HG02642 (cell line): ENCODE data around the gene METRN.
A peak's percentile ranks its signal among the peaks of the same experiment; 100 is the strongest.

Source experiments
- ATAC-seq: cut with Tn5 transposase; IDR thresholded peaks from one replicate; pipeline ENCODE4 v1.9.1; 2021; ENCODE audit warnings: mild to moderate bottlenecking; ENCODE audit not compliant: unreplicated experiment, poor library complexity

Gene METRN

DNA sequence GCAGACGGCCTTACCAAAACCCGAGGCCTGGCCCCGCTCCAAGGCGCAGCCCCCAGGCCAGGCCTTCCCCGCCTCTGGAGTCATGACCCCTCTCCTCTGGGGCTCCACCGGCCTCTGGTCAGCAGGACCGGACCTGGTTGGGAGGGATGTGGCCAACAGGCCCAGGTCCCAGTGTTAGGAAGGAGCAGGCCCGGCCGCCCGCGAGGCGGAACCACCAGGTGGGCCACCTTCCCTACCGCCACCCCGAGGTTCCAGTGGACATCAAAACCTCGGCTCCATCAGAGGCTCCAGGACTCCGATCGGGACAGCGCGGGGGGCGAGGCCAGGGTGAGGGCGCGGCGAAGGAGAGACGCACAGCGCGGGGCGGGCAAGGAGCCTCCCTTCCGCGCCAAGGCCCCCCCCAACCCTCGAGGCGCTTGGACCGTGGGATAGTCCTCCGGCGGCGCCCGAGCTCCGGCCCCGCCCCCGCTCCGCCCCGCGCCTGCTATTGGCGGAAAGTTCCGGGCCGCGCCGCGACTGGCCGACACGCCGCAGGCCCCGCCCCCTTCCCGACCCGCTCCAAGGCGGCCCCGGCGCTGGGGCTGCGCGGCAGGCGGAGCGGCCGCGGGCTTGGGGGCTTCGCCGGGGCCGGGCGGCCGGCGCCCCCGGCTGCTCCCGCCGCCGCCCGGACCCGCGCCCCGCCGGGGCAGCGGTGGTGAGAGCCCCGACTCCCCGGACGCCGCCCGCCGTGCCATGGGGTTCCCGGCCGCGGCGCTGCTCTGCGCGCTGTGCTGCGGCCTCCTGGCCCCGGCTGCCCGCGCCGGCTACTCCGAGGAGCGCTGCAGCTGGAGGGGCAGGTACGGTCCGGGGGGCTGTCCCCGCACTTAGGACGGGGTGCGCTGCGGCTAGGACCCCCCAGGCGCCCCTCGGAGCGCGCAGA lies at the start of gene METRN:
METRN (plus strand) TSS at position 561 of the 919 bp plus-strand sequence; CDS start at position 733, 172 bp downstream.
- peak; percentile 69 for ATAC-seq

DNA sequence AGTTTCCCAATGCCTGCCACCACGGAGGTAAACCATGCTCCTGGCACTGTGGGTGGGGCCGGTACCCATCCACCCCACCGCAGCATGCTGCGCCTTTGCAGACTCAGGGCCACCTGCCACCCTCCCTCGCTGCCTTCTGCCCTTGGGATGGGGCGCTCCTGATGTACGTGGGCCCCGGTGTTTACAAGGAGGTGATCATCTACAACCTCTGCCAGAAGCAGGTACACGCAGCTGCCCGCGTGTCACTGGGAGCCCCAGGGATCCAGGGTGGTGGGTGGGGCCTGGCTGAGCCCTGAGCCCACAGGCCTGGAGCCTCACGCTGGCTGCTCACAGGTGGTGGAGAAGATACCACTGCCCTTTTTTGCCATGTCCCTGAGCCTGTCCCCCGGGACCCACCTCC lies 48.3 kb upstream of the METRN start:
- no peak for ATAC-seq

DNA sequence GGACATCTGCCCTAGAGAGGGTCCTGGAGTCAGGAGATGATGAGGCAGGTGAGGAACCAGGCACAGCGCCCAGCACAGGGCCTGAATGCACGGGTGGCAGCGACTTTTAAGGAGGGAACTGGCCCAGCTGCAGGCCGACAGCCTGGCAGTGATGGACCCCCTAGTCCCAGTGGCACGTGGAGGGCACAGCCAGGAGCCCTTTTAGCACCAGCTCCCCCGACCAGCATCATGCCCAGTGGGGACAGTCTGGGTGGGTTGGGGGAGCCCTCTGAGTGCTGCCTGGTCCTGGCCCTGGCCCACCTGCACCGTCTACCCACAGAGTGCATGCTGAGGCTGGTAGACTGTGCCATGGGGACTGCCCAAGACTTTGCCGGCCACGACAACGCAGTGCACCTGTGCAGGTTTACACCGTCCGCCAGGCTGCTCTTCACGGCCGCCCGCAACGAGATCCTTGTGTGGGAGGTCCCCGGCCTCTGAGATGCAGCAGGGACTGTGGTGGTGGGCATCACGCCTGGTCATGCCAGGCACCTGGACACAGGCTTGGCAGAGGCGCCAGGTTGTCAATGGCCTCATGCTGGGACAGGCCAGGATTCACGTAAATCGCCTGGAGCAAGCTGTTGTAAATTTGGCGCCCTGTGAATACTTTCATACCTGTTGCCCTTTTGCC lies 47.7 kb upstream of the METRN start:
- ATAC-seq, result no peak

DNA sequence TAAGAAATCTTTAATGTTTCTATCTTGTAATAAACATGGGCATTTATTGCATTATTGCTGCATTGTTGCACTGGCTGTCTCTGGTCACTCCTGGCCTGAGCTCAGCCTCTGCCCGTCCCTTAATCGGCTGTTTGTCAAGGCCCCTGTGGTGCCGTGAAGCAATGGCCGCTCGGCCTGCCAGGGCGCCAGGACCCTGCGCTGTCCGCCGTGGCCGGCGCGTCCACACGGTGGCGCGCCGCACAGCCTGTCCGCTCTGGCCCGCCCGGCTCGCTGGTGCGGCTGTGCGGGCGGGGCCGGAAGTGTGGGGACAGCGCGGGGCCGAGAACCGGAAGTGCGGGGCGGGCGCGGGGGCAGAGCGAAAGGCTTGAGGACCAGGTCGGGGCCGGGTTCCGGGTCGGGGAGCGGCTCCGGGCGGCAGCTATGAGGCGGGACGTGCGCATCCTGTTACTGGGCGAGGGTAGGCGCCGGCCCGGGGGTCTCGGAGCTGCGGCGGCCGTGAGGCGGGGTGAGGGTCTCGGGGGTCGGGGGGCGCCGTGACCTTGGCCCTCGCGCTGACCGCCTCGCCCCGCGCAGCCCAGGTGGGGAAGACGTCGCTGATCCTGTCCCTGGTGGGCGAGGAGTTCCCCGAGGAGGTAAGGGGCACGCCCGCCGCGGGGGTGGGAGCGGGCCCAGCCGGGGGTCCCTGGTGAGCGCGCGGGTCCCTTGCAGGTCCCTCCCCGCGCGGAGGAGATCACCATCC lies 47.0 kb upstream of the METRN start, which contains the start of gene RHOT2:
RHOT2 (plus strand) TSS at position 353 of the 739 bp plus-strand sequence; CDS start at position 421, 68 bp downstream.
- peak; percentile 81 for ATAC-seq

DNA sequence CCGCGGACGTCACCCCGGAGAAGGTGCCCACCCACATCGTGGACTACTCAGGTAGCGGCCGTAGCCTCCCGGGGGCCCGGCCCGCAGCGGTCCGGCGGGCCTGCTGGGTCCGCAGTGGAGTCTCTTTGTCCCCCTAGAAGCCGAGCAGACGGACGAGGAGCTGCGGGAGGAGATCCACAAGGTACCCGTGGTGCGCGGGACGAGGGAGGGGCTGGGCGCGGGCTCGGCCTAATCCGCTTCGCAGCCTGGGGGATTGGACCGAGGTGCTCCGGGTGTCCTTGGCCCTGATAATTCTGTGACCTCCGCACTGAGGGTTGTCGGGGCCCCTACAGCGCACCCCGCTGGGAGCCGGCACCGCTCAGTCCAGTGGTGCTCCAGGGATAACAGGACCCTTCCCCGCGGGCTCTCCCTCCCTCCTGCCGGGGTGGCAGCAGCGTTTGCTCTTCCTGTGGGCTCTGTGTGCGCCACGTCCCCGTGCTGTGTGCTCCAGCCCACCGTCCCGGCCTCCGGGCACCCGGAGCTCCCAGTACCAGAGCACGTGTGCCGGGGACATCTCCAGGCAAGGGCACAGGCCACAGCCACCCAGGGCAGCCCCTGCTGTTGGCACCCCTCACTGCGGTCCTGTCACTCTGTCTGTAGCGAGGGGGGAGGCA lies 46.3 kb upstream of the METRN start:
- ATAC-seq, result peak; percentile 8

DNA sequence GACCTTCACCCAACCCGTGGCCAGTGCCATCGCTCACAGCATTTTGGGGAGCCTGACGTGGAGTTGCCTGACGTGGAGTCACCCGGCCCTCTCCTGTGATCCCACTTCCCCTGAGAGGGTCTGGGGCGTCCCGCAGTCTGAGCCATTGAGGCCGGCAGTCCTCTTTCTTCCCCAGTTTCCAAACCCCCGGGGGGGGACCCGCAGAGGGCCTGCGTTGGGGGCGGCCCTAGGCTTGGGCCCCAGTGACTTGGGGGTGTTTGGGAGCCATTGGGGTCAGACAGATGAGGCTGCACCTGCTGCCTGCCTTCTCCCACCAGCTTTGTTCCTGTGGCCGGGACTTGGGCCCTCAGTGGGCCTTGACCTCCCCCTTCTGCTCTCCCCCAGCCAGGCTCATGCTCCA lies 45.3 kb upstream of the METRN start:
- ATAC-seq, result no peak

DNA sequence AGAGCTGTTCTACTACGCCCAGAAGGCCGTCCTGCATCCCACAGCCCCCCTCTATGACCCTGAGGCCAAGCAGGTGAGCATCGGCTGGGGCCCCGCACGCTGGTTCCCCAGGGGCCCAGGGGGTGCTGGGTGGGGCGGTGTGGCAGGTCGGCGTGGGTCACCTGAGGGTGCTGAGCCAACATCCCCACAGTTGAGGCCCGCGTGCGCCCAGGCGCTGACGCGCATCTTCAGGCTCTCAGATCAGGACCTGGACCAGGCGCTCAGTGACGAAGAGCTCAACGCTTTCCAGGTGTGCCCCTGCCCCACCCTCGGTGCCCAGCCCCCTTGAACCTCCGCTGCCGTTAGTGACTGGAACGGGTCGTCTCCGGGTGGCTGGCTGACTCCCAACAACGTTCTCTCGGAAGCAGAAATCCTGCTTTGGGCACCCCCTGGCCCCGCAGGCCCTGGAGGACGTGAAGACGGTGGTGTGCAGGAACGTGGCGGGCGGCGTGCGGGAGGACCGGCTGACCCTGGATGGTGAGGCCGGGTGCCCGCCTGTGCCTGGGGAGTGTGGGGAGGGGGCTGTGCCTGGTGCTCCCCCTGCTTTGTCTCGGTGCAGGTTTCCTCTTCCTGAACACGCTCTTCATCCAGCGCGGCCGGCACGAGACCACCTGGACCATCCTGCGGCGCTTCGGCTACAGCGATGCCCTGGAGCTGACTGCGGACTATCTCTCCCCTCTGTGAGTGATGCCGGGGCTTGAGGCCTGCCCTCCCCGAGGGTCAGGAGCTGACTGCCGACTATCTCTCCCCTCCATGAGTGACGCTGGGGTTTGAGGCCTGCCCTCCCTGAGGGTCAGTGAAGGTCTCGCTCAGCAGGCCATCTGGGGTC lies 44.2 kb upstream of the METRN start:
- no peak for ATAC-seq

DNA sequence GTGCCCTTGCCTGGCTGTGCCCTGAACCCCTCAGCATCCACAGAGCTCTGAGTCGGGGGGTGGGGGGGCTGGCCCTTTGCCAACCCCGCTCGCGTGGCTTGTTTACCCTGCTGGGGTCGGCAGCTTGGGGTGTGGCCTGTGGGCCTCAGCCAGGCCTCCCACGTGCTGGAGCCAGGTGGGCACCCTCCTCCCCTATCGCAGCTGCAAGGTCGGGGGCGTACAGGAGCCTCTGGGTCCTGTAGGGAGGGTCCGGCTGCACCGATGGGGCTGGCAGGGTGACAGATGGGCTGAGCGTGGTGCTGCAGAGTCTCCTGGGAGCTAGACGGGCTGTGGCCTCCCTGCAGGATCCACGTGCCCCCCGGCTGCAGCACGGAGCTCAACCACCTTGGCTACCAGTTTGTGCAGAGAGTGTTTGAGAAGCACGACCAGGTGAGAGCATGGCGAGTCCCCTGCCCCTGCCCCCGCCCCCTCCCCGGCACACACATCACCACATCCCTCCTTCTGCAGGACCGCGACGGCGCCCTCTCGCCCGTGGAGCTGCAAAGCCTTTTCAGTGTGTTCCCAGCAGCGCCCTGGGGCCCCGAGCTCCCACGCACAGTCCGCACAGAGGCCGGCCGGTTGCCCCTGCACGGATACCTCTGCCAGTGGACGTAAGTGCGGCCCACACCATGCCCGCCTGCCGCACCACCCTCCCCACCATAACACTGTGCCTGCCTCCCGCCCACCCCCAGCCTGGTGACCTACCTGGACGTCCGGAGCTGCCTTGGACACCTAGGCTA lies 43.4 kb upstream of the METRN start:
- no peak for ATAC-seq

DNA sequence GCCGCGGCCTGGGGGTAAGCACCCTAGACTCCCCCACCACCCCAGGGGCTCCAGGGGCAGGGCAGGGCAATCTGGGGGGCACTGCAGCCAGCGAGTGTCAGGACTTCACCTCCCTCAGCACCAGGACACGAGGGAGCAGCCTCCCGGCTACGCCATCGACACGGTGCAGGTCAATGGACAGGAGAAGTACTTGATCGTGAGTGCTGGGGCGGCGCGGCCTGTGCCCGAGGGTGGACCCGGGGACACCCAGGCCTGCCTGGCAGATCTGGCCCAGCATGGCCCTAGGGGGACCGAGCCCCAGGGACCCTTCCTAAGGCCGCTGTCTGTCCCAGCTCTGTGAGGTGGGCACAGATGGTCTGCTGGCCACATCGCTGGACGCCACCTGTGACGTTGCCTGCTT lies 42.5 kb upstream of the METRN start:
- no peak for ATAC-seq

DNA sequence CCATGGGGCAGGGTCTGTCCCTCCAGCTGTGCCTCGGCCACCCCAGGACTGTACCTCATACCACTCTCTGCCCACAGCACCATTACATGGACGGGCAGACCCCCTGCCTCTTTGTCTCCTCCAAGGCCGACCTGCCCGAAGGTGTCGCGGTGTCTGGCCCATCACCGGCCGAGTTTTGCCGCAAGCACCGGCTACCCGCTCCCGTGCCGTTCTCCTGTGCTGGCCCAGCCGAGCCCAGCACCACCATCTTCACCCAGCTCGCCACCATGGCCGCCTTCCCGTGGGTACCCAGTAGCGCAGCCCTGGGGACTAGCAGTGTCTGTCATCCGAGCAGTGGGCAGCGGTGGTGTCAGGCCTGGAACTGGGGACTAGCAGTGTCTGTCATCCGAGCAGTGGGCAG lies 42.1 kb upstream of the METRN start:
- no peak for ATAC-seq

DNA sequence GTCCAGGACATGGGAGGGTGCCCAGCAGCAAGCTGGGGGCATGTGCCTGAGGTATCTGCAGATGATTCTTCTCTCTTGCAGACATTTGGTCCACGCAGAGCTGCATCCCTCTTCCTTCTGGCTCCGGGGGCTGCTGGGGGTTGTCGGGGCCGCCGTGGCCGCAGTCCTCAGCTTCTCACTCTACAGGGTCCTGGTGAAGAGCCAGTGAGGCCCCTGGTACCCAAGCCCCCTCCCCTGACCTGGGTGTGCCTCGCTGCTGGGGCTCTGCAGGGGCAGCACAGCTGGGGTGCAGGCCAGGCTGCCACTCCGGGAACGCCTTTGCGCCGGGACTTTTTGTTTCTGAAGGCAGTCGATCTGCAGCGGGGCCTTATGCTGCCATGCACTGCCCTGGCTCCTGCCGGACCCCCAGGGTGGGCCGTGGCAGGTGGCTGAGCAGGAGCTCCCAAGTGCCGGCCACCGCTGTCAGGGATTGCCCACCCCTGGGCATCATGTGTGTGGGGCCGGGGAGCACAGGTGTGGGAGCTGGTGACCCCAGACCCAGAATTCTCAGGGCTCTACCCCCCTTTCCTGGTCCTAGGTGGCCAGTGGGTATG lies 41.4 kb upstream of the METRN start:
- no peak for ATAC-seq

DNA sequence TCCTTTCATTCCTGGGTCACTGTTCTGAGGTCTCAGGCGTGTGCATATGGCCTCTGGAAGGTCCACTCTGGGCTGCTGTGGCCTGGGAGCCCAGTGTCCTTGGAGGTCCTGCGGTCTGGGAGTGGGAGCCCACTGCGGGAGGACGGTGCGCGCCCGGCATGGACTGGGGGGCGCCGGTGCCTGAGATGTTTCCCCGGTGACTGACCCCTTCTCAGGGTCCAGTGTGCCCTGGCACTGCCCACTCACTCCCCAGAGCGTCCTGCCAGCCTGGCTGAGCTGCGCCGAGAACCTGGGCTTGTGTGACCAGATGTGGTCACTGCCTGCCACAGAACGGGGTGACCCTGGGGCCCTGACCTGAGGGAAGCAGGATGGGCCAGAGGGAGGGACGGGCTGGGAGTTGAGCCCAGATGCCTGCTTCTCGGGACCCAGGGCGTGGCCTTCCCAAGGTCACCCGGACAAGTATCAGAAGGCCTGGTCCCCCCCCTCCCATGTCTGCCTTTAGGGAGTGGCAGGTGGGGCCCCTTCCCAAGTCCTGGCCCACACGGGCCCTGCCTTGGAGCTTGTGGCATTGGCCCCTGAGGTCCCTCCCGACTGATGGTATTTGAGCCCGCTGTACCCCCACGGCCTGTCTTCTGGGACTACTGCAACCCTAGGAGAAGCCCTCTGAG lies 40.6 kb upstream of the METRN start:
- ATAC-seq, result no peak

DNA sequence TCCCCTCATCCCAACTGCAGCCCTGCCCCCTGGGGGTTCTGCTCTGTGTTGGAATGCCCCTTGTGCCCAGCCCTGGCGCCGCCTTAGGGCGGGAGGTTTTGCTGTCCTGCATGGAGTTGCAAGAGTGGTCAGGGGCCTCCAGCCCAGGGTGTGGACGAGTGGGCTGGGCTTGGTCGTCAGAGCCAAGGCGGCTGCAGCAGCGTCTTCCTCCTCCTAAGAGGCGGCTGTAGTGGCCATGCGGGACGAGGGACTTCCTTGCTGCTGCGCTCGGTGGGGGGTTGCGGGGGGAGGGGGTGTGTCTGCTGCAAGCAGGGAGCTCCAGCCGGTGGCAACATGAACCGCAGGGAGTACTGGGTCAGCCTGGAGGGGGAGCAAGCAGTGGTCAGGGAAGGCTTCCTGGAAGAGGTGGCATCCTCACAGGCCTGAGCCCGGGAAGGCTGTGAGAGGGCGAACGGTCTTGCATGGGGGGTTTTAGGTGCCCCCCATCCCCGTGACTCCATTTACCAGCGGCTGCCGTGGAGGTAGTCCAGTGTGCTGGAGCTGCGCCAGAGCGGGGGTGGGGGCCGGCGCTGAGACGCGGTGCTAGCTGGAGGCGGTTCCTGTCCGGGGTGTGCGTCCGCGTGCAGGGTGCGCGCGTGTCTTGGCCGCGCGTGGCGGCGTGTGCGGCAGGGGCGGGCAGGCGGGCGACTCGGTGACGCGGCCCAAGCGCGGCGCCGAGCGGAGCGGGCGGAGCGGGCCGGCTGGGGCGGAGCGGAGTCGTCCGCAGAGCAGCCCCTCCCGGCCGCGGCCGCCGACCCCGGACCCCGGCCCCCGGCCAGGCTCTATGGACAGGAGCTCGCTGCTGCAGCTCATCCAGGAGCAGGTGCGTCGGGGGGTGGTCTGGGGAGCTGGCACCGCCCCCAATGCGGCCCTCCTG lies 39.7 kb upstream of the METRN start, which contains the start of gene RHBDL1:
RHBDL1 (plus strand) TSS at position 704 of the 916 bp plus-strand sequence; CDS start at position 824, 120 bp downstream.
- ATAC-seq, result no peak

DNA sequence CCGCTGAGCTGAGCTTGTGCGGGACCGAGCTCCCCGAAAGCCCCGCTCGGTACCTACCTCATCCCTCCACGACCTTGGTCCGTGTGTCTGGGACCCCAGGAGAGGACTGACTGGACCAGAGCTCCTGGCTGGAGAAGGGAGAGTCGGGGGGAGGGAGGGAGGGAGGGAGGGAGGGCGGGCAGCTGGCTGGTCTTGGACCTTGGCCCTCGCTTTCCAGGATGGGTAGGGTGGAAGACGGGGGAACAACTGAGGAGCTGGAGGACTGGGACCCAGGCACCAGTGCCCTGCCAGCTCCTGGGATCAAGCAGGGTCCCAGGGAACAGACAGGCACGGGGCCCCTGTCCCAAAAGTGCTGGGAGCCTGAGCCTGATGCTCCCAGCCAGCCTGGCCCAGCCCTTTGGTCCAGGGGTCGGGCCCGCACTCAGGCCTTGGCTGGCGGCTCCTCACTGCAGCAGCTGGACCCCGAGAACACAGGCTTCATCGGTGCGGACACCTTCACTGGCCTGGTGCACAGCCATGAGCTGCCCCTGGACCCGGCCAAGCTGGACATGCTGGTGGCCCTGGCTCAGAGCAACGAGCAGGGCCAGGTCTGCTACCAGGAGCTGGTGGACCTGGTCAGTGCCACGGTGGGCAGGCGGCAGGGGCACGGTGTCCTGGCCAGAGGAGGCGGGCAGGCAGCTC lies 38.9 kb upstream of the METRN start:
- no peak for ATAC-seq

DNA sequence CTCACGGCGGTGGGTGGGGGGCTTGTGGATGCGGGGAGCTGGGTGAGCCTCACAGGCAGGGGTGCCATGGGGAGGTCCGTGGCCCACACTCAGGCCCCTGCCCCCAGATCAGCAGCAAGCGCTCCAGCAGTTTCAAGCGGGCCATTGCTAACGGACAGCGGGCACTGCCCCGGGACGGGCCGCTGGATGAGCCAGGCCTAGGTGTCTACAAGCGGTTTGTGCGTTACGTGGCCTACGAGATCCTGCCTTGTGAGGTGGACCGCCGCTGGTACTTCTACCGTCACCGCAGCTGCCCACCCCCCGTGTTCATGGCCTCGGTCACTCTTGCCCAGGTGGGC lies 38.4 kb upstream of the METRN start:
- no peak for ATAC-seq

DNA sequence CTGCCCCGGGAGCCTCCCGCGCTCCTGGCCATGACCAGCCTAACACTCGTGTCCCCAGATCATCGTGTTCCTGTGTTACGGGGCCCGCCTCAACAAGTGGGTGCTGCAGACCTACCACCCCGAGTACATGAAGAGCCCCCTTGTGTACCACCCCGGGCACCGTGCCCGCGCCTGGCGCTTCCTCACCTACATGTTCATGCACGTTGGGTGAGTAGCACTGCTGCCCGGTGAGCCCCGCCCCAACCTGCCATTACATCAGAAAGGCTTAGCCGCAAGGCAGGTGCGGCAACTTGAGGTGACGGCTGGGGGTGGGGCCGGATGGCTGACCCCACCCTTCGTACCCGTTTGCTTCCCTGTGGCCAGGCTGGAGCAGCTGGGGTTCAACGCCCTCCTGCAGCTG lies 38.0 kb upstream of the METRN start:
- ATAC-seq, result no peak
